GM21576 (cell line): ENCODE results near the gene IFNGR2.
"Not testable (repeated sequence)": the region's sequence is repeated elsewhere in the genome, so short reads cannot be mapped to it uniquely, and the experiment has no call there.

Experiments used
- ATAC-seq: cut with Tn5 transposase; IDR thresholded peaks from one replicate; pipeline ENCODE4 v1.9.1; 2021; ENCODE audit warnings: mild to moderate bottlenecking, moderate library complexity; ENCODE audit not compliant: unreplicated experiment

Gene IFNGR2

DNA sequence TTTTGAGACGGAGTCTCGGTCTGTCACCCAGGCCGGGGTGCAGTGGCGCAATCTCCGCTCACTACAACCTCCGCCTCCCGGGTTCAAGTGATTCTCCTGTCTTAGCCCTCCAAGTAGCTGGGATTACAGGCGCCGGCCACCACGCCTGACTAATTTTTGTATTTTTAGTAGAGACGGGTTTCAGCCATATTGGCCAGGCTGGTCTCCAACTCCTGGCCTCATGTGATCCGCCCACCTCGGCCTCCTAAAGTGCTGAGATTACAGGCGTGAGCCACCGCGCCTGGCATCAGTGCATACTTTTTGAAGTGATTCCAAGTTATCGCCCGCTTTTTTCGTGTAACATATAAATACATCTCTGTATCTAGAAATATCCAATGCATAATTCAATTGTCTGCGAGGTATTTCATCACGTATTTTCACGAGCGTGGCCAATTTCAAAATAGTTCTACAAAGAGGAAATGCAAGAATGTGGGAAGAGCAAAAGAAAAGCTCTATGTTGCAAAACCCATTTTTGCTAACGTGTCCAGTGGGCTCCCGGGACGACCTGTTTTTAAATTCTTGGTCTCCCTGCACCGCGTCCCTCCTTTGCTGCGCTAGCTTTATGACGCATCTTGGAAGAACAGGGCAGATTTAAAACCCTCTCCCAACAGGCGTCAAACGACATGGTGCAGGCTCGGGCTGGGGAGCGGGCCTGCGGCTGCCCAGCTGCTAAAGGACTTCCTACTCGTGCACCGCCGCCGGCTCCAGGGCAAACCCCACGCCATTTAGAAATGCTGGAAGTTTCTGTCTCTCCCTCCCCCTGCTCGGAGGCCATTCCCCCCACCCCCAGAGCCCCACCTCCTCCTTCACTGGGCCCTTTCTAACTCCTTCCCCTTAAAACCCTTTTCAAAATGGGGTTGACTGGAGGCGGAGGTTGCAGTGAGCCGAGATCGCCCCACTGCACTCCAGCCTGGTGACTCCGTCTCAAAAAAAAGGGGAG is 923 bp upstream of the IFNGR2 start:
- ATAC-seq, result no peak

DNA sequence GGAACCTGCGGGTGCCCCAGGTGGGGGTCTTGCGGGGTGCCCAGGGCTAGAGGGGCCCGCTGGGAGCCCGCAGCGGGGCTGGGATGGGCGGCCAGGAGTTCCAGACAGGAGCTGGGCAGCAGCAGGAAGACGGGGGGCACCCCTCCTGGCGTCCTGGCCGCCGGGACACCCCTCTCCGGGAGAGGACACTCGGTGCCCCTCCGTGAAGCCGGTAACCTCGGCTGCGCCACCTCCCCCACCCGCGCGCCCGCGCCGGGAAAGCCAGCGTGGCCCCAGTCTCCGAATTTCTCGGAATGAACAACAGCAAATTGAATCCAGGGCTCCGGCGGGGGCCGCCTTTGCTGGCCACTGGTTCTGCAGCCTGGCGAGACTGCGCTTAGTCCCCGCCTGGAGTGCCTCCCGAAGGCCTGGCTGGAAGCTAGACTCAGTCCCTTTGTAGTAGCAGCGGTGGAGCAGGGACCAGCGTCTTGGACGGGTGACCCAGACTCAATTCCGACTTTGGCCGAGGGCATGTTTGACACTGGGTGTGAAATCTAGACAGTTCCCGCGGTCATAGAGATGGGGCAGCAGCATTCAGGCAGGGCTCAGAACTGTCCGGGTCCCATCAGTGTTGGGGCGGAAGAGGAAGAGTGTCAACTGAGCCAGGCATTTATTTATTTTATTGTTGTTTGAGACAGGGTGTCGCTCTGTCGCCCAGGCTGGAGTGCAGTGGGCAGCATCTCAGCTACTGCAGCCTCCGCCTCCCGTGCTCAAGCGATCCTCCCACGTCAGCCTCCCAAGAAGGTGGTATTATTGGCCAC is 773 bp downstream of the IFNGR2 start:
- ATAC-seq, result no peak

DNA sequence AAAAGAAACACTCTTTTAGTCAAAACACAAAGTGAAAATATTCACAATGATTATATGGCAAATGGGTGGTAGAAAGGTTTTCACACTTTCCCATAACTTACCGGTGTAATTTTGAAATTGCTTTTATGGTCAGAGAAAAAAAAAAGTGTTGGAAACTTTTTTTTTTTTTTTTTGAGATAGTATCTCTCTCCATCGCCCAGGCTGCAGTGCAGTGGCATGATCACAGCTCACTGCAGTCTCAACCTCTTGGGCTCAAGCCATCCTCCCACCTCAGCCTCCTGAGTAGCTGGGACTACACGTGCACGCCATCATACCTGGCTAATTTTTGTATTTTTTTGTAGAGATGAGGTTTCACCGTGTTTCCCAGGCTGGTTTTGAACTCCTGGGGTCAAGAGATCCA is 3.3 kb downstream of the IFNGR2 start:
- ATAC-seq, result no peak

DNA sequence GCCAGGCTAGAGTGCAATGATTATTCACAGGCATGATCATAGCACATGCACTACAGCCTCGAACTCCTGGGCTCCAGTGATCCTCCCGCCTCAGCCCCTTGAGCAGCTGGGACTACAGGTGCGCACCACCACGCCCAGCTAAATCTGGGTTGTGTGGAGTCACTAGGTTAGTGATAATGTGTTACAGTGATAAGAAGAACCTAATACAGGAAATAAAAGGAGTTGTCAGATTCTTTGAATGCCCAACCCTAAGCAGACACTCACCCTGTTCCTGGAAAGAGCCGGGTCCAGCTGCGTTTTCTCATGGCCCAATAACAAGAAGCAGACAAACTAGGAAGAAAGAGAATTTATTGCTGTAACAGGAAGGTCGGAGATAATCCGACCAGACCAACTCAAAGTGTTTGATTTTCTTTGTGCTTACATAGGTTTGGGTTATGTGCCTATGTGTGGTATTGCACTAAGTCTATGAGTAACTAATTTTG is 8.8 kb downstream of the IFNGR2 start:
- no peak for ATAC-seq

DNA sequence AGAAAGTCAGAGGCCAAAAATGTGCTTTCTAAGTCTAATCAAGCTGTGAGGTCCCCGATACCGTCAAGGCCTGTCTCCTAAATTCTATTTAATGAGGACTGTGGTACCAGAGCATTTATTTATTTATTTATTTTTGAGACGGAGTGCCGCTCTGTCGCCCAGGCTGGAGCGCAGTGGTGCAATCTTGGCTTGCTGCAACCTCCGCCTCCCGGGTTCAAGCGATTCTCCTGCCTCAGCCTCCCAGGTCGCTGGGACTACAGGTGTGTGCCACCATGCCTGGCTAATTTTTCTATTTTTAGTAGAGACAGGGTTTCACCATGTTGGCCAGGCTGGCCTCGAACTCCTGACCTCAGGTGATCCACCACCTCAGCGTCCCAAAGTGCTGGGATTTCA is 9.2 kb downstream of the IFNGR2 start:
- ATAC-seq, result not testable (repeated sequence)

DNA sequence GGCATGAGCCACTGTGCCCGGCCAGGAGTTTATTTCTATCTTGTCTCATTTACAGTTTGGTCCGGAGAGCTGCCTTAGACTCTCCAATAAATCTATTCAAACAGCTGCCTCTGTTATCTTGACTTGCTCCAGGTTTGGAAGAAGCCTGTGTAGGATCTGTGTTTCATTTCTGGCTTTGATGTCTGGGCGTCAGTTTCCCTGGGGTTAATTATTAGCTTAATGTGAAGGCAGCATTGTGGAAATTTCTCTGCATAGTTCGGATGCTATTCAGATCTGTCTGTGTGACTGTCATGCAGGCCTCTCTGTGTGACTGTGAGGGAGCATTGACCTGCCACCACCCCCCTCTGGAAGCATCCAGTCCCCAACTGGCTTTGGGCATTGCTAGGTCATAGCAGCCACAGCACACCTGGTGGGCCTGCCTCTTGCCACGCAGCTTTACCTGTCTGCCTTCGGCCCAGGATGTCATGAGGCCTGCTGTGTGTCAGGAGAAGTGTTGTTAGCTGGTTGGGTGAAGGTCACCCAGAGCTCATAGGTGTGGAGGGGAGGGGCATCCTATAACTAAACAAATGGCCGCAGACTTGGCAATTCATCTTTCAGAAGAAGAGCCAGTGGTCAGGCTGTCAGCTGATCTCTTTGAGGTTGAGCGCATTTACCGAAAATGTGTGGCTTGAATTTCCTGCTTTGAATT is 9.8 kb downstream of the IFNGR2 start:
- no peak for ATAC-seq

DNA sequence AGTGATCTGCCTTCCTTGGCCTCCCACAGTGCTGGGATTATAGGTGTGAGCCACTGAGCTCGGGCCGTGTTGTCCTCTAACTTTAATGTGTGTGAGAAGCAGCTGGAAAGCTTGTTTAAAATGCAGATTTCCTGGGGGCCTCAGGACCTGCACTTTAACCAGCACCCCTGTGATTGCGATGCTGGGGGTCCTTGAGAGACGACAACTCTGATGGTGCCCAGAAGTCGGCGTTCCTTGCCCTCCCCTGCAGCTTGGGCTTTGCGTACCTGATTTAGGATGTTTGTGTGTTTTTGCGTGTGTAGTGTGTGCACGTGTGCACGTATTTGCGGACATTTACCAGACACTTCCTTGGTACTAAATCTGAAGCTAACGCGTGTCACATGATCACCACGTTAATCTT is 10.9 kb downstream of the IFNGR2 start:
- ATAC-seq, result no peak

DNA sequence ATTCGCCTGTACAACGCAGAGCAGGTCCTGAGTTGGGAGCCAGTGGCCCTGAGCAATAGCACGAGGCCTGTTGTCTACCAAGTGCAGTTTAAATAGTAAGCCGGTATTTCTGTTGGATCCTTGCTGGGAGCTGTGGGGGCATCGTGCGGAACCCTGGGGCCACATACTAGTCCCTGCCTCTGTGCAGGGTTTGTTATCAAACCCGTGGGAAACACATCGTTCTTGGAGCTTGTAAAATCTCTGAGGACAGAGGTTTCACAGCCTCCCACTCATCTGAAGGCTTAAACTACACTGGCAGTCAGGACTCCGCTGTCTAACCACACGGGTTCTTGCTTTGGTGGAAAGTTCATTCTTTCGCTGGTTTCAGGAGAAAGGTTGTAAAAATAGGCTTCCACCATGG is 11.7 kb downstream of the IFNGR2 start:
- ATAC-seq, result no peak

DNA sequence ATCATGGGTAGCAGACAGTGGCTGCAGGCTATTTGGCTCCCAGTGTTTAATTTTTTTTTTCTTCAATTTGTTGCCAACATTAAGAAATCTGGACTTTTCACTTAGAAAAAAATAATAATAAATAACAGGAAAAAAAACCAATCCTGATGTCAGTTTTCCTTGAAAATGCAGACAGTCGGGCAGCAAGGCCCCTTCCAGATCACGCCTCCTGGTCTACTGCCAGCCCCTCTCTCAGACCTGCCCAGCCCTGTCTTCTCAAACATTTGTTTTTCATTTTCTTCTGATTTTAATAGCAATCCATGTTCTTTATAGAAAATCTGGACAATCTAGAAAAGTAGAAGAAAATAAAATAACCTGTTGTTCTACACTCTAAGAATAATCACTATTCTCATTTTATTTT is 15.5 kb downstream of the IFNGR2 start:
- no peak for ATAC-seq

DNA sequence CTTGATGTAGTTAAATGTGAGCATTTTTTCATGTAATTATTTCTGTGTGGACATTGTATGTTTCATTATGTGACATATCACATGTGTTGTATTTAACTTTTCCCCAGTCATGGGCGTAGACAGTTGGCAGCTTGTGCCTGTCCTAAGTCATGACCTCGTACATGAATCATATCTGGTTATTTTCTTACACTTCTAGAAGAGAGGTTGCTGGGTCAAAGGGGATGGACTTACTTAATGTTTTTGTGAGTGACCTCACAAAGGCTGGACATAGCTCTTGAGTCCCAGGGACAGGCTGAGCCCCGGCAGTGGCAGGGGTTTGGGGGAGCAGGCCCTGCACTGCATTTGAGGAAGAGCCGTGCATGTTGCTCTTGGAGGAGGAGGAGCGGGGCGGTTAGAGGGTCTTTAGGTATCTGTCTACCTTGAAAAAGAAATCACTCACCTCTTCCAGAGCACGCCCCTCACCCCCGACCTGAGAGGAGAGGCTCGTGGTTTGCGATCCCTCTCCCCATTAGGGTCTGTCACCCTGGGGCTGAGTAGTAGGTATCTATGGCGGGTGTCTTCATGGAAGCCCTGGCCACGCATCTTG is 16.4 kb downstream of the IFNGR2 start:
- ATAC-seq, result no peak

DNA sequence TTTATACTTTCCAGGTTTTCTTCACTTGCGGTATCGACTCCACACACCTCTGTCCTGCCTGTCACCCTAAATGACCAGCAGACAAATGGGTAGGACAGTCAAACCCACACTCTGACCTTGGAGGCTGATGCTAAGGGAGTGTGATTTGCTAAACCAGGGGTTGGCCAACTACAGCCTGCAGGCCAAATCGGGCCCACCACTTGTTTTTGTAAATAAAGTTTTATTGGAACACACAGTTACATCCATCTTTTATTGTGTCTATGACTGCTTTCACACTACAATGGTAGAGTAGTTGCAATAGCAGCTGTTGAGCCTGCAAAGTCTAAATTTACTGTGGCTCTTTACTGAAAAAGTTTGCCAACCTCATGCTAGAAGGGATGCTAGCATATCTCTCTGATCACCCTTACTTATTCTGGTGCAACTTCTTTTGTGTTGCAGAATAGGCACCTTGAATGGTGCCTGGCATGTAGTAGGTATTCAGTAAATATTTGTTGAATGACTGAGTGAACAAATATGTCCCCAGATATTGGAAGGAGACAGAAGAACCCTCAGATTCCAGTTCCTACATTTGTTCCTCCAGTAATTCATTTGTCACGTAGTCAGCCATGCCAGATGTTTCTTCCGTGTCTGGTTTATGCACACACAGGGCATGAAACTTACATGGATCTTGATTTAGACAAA is 18.6 kb downstream of the IFNGR2 start:
- no peak for ATAC-seq

DNA sequence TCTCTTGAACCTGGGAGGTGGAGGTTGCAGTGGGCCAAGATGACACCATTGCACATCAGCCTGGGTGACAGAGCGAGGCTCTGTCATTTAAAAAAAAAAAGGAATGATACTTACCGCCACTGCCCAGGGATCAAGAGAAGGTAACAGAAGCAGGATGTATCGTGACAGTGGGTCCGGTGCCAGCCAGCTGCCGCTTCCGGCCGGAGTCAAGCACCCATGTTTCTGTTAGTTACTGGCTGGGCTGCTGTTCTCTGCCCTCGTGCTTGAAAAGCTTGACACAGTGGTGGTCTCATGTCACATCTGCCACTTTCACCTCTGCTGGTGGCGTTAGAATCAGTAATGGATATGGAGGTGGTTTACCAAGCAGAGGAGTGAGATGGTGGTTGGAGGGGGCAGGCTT is 21.0 kb downstream of the IFNGR2 start:
- no peak for ATAC-seq

DNA sequence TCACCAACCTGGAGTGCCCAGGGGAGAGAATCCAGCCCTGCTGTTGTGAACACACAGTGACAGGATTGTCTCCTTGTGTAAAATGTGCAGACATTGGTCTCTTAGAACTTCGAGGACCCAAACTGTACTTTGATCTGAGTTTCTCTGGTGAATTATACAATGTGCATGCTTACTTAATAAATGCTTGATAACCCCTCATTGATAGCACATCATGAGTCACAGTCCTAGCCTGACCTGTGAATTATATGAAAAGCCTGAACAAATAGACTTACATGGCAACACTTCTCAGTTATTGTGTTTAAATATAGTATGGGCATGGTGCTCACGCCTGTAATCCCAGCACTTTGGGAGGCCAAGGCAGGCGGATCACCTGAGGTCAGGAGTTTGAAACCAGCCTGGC is 22.6 kb downstream of the IFNGR2 start:
- no peak for ATAC-seq

DNA sequence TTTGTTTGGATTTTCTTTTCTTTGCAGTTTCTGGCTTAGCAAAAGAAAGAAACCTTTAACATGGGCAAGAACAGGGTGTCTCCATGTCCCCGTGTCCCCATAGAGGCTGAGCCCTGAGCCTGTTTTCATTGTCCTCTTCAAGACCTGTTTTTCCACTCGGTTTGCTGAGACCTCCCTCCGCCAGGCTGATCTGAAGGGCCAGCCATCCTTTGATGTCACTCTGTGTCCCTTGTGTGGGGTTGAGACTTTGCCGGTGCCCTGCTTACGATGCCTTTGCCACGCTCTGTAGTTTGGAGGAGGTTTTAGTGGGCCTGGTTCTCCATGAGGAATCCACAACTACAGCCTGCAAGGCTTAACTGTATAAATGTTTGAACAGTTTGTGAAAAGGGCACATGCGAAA is 23.8 kb downstream of the IFNGR2 start:
- no peak for ATAC-seq

DNA sequence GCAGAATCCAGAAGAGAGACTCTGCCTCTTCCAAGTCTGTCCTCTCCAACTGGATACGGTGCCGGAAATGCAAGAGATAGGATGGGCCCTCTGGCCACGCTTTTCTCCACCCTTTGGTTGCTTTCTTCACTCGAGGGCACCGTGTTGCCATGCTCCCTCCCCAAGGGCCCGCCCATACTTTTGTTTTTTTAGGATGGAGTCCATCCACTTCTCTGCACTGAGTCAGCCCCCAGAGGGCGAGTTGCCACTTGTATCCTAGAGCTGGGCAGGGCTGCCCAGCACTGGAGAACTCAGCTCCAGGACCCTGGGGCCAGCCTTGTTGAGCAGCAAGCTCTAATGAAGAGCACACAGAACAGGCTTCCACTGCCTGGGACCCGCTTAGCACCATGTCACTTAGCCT is 25.5 kb downstream of the IFNGR2 start:
- ATAC-seq, result no peak

DNA sequence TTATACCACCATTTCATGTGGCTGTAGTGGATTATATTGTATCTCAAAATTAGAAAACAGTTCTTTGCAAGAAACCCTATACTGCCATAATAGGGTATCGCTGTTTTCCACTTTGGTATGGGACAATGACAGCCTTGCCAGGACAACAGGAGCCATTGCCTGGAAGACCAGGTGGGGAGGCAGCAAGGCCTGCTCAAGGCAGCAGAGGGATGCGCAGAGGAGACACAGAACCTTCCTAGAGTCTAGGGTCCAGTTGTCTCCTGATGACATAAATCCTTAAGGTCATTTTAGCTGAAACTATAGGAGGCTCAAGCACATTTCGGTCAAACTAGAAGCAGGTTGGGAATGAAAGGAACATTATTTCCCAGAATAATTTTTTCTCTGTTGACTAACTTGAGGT is 27.6 kb downstream of the IFNGR2 start:
- ATAC-seq, result no peak

DNA sequence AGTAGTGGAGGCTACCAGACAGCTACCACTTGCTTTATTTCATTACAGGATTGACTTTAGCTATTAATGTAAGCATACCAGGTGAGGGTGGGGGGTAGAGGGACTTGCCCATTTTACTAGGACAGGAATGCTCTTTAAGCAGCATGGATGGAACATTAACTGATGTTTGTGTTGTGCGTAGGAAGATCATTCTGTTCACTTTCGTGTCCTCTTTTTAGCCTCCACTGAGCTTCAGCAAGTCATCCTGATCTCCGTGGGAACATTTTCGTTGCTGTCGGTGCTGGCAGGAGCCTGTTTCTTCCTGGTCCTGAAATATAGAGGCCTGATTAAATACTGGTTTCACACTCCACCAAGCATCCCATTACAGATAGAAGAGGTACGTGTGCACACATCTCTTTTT is 29.3 kb downstream of the IFNGR2 start:
- ATAC-seq, result no peak

DNA sequence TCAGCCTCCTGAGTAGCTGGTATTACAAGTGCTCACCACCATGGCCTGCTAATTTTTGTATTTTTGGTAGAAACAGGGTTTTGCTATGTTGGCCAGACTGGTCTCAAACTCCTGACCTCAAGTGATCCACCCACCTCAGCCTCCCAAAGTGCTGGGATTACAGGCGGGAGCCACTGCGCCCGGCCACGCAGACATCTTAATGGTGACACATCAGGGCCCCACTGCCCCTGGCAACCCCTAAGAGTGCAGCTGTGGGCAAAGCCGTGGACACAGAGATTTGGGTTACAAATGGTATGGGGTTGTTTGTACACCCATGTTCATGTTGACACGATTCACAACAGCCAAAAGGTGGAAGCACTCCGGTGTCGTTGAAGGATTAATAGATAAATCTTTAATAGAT is 29.8 kb downstream of the IFNGR2 start:
- no peak for ATAC-seq

DNA sequence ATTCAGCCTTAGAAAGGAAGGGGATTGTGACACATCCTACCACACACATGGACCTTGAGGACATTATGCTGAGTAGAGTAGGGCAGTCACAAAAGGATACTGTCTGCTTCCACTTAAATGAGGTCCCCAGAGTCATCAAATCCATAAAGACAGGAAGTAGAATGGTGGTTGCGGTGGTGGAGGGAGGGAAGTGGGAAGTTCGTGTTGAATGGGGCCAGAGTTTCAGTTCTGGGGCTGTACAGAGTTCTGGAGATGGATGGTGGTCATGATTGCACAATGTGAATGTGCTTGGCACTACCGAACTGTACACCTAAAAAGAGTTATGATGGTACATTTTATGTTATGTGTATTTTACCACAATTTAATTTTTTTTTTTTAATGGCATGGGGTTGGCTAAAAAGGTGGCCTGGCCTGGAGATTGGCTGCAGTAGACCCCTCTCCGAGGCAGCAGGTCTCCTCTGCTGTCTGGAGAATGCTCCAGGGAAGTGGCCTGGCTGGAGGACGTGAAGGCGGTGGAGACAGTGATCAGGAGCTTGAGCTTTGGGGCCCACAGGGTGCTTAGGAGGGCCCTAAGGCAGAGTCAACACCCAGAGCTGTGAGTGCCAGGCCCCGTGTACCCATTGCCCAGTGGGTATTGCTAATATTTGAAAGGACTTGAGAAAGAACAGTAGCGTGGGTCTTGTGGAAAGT is 30.4 kb downstream of the IFNGR2 start:
- no peak for ATAC-seq
